GM18526 (cell line): ENCODE measurements around the gene KLF8.

Experiments
- POLR2A ChIP-seq: IDR thresholded peaks from 3 replicates; pipeline ENCODE4 v1.6.1; 2011; ENCODE audit not compliant: insufficient read length; ENCODE audit errors: extremely low read depth

Gene KLF8

DNA sequence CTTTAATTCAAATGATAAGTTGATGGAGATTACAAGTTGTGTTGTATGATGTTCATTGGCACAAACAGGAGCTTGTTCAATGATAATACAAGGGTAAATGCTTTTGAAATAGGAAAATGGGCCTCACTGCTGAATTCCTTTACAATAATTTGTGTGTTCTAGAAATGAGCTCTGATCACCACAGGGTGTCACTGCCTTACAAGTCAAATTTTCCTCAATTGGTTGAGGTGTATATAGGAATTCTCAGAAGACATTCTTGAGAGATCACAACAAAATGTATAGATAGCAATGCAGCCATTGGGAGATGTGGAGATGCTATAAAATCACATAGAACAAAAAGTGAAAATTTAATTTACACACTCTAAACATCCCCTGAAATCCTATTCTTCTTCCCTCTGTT lies 49.6 kb downstream of the KLF8 start:
- no peak for TF ChIP-seq POLR2A

DNA sequence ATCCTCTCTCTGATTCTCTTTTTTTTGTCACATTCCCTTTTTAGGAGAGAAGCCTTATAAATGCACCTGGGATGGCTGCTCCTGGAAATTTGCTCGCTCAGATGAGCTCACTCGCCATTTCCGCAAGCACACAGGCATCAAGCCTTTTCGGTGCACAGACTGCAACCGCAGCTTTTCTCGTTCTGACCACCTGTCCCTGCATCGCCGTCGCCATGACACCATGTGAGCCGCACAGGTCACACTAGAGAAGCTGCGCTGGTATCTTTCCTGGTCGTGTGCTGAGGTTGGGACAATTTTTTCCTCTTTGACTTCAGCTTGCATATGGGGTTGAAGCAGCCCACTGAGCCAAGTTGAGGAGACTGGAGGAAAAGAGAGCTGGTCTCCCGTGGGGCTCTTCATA lies 52.1 kb downstream of the KLF8 start:
- no peak for TF ChIP-seq POLR2A

DNA sequence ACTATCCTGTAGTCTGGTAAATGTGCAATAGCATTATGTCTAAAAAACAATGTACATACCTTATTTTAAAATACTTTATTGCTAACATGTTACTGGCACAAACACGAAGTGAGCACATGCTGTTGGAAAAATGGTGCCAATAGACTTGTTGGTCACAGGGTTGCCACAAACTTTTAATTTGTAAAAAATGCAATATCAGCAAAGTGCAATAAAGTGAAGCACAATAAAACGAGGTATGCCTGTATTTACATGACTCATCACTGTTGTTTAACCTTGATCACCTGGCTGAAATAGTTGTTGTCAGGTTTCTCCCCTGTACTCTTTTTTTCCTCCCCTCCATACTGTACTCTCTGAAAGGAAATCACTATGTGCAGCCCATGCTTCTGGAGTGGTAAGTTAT lies 56.5 kb downstream of the KLF8 start:
- TF ChIP-seq POLR2A = no peak

DNA sequence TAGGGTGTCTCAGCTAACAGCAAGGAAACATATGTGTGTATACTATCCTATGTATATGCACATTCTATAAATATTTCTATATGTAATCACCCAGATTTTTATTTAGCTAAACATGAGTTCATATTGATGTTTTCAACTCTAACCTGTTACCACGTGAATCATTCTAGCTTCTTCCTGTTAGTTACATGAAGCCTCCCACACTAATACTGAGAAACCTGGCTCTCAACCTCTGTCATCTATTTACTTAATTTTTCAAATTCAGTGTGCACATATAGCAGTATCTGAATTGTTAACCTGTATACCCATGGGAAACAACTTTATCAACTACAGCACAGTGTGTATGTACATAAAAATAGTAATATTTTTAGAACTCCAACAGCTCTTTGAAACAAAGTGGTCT lies 57.3 kb downstream of the KLF8 start:
- TF ChIP-seq POLR2A = no peak

DNA sequence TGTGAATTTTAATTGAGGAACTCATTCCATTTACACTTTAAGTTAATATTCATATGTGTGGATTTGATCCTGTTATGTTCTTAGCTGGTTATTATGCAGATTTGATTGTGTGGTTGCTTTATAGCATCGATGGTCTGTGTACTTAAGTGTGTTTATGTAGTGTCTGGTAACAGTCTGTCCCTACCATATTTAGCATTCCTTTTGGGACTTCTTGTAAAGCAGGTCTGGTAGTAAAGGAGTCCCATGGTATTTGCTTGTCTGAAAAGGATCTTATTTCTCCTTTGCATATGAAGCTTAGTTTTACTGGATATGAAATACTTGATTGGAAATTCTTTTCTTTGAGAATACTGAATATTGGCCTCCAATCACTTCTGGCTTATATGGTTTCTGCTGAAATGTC lies 76.6 kb downstream of the KLF8 start:
- TF ChIP-seq POLR2A = no peak

DNA sequence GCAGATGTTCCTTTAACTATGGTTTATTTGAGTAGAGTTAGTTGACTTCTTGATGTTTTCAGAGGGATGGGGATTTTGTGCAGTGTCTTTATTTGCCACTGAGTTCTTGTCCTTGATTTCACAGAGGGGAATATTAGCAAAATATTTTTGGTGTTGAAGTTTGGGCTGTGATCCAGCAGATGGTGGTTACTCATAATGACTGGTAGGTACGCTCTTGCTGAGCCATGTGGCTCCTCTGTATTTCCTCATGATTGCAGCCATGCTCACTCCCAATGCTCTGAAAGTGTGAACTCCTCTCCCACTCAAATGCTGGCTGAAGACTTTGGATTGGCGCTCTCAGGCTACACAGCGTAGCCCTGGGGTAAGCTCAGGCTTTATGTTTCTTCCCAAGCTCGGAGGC lies 77.7 kb downstream of the KLF8 start:
- no peak for TF ChIP-seq POLR2A

DNA sequence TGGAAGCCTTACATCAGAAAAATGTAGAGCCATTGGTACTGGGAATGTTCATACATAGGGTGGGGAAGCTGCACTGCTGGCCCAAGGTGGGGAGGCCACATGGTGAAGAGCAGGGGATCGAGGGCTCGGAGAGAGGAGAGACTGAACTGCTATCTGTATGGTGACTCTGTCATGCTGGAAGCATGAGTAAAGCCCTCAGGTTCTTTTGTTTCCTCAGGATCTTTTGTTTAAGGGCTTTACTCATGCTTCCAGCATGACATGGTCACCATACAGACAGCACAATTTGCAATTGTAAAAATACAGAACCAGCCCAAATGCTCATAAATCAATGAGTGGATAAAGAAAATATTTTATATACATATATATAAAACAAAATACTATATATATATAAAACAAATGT lies 78.4 kb downstream of the KLF8 start:
- TF ChIP-seq POLR2A = no peak

DNA sequence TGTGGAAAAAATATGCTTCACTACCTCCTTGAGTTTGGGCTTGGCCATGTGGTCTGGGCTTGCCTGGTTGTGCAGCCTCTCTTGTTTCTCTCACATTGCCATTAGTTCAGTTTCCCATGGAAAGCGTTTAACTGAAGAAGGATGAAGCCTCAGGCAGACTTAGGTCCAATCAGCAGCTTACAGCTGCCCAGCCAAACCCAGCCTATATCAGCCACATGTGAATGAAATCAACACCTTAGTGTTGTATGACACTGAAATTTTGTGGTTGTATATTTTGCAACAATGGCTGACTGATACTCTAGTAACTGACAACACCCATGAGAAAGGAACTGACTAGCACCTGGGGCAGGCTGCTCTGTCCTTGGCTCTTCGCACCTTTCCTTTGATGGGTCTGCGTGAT lies 81.2 kb downstream of the KLF8 start:
- TF ChIP-seq POLR2A = no peak

DNA sequence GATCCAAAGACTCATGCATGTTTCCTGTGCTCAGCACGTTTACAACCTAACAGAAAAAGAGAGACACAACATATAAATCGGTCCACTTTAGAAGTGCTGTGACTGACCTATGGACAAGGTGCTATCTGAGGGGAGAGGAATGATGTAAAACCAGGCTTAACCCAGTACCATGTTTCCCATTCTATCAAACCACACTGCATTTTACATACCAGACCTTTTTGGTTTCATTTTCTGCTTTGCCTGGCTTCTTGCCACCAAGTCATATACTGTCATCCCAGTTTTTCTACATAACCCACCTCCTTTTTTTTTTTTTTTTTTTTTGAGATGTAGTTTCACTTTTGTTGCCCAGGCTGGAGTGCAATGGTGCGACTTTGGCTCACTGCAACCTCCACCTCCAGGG lies 82.2 kb downstream of the KLF8 start:
- TF ChIP-seq POLR2A = no peak

DNA sequence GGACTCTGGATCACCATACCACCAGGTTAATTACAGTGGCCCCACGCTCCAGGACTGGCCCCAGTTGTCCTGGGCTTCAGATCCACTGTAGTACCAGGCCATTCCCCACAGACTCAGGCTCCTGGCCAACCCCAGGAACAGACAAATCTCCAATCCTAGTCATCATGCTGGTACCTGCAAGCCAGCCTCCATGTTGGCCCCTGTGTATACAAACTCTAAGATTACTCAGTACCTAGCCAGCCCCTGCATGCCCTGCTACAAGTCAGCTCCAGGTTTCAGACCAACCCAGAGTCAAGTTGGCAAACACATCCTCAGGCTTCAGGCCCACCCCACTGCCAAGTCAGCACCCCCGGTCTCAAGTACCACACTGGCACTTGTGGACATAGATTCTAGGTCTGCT lies 85.9 kb downstream of the KLF8 start:
- TF ChIP-seq POLR2A = no peak

DNA sequence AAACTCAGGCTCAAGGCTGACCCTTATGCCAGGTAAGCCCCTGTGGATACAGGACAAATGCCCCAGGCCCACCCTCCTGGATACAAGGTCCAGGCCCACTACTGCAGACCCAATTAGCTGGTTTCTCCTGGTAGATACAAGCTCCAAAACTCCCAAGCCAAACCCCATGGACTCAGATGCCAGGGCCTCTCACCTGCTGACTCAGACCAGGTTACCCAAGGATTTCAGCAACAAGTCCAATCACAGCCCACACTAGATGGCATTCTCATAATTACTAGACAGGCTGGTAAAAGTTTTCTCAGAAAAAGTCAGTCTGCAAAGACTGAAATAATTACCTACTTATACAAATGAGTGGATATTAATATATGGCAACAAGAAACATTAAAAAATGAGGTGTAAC lies 87.0 kb downstream of the KLF8 start:
- TF ChIP-seq POLR2A = no peak
